ENCODE data around the gene SELENON.

The SELENON gene

GRCh38 chr1:25793585-25794170 lies 6.3 kb upstream of the SELENON start:
- DNase-seq (ENCODE audit: low read depth) = no peak

- no peak for DNase-seq (ENCODE audit: low read depth)
Observed at GRCh38 chr1:25794325-25794724, 5.7 kb upstream of the SELENON start.

GRCh38 chr1:25795211-25795610 lies 4.8 kb upstream of the SELENON start:
- DNase-seq (ENCODE audit: low read depth) = no peak

- DNase-seq (ENCODE audit: low read depth) = no peak
Observed at GRCh38 chr1:25795946-25796810, 3.8 kb upstream of the SELENON start.

GRCh38 chr1:25796811-25797458 lies 3.1 kb upstream of the SELENON start:
- DNase-seq (ENCODE audit: low read depth) = peak; percentile 56

- DNase-seq (ENCODE audit: low read depth) = no peak
Observed at GRCh38 chr1:25797939-25798338, 2.1 kb upstream of the SELENON start.

GRCh38 chr1:25798666-25799351 lies 1.2 kb upstream of the SELENON start:
- no peak for DNase-seq (ENCODE audit: low read depth)

GRCh38 chr1:25799352-25799934 lies 550 bp upstream of the SELENON start:
- no peak for DNase-seq (ENCODE audit: low read depth)

GRCh38 chr1:25800703-25801377 lies 847 bp downstream of the SELENON start:
- DNase-seq (ENCODE audit: low read depth) = no peak

GRCh38 chr1:25802915-25803314 lies 2.9 kb downstream of the SELENON start:
- no peak for DNase-seq (ENCODE audit: low read depth)

- no peak for DNase-seq (ENCODE audit: low read depth)
Observed at GRCh38 chr1:25803368-25803767, 3.4 kb downstream of the SELENON start.

- DNase-seq (ENCODE audit: low read depth) = no peak
Observed at GRCh38 chr1:25804244-25804963, 4.4 kb downstream of the SELENON start.

GRCh38 chr1:25804964-25805862 lies 5.2 kb downstream of the SELENON start:
- DNase-seq (ENCODE audit: low read depth) = no peak

- DNase-seq (ENCODE audit: low read depth) = no peak
Observed at GRCh38 chr1:25805863-25806225, 5.9 kb downstream of the SELENON start.

- no peak for DNase-seq (ENCODE audit: low read depth)
Observed at GRCh38 chr1:25806418-25806817, 6.4 kb downstream of the SELENON start.

- no peak for DNase-seq (ENCODE audit: low read depth)
Observed at GRCh38 chr1:25807480-25808390, 7.7 kb downstream of the SELENON start.

GRCh38 chr1:25808481-25809244 lies 8.7 kb downstream of the SELENON start:
- no peak for DNase-seq (ENCODE audit: low read depth)

Measured in stimulated activated CD8-positive, alpha-beta memory T cell treated with anti-CD3 and anti-CD28 coated beads, Interleukin-12 subunit alpha, Interleukin-12 subunit beta, amount 100 ng/mL, for 4 hours (primary cell).